H1 (cell line): ENCODE data around the gene RELL2. TPM values are rescaled to one million over a fixed set of nuclear protein-coding genes. Genes with fewer than 3 reads are reported as not detected.

Source experiments
- CTCF ChIA-PET: fragments of 300-600 bp; sonication (Branson Sonifier 250); formaldehyde crosslinking; loops from one replicate; lab custom pipeline; 2021; ENCODE audit not compliant: partially characterized antibody; lab: Charles Lee
- POLR2A ChIA-PET: fragments of 300-600 bp; sonication (Branson Sonifier 250); formaldehyde crosslinking; loops from one replicate; lab custom pipeline; 2021; ENCODE audit warnings: inconsistent platforms; ENCODE audit not compliant: partially characterized antibody; lab: Charles Lee
- DNase-seq, 2 experiments: peaks; one replicate each; pipeline versions ENCODE4 v3.0.0 to v3.0.0-alpha.2; 2010 to 2022; ENCODE audit warnings: low spot score in 2 of 2, low read depth in 1 of 2, mixed read lengths in 1 of 2
- FAIRE-seq: peaks from 2 replicates; lab custom pipeline; 2011; peaks lifted over from hg19 to GRCh38; lab: Jason Lieb, UNC
- H2AFZ ChIP-seq: 2 replicates; pipeline ENCODE4 v1.8.1; 2012; ENCODE audit warnings: low read length, inconsistent platforms
- H2AK5ac ChIP-seq: 2 replicates; pipeline ENCODE4 v1.6.1; 2013; ENCODE audit warnings: low read depth, low read length
- H2BK120ac ChIP-seq: replicated peaks from 2 replicates; pipeline ENCODE3; 2013; ENCODE audit warnings: low read depth, low read length, inconsistent platforms
- H2BK12ac ChIP-seq: 2 replicates; pipeline ENCODE4 v1.6.1; 2013; ENCODE audit warnings: low read depth, low read length
- H2BK15ac ChIP-seq: 2 replicates; pipeline ENCODE4 v1.6.1; 2013; ENCODE audit warnings: low read length
- H2BK20ac ChIP-seq: 2 replicates; pipeline ENCODE4 v1.6.1; 2013; ENCODE audit warnings: low read length
- H2BK5ac ChIP-seq: 2 replicates; pipeline ENCODE4 v1.6.1; 2013; ENCODE audit warnings: low read depth, low read length
- H3K14ac ChIP-seq: 2 replicates; pipeline ENCODE4 v1.6.1; 2013; ENCODE audit warnings: inconsistent platforms; ENCODE audit not compliant: insufficient read length
- H3K18ac ChIP-seq: 2 replicates; pipeline ENCODE4 v1.6.1; 2013; ENCODE audit warnings: low read length; ENCODE audit errors: extremely low read depth
- H3K23ac ChIP-seq: 2 replicates; pipeline ENCODE4 v1.6.1; 2013; ENCODE audit warnings: inconsistent platforms; ENCODE audit not compliant: insufficient read length
- H3K23me2 ChIP-seq: 2 replicates; pipeline ENCODE4 v1.6.1; 2013; ENCODE audit warnings: low read depth, low read length
- H3K27ac ChIP-seq: 2 replicates; pipeline ENCODE4 v1.6.1; 2011; ENCODE audit warnings: low read depth, low read length, inconsistent platforms
- H3K27me3 ChIP-seq, 4 experiments: replicated peaks in 1 of 4; 1 replicate in 1 of 4; 2 replicates in 3 of 4; pipeline versions ENCODE4 v1.6.1 to v1.8.1; 2011 to 2013; ENCODE audit warnings: low read length in 3 of 4, mild to moderate bottlenecking in 3 of 4, inconsistent platforms in 2 of 4, mixed read lengths in 2 of 4, moderate library complexity in 1 of 4; ENCODE audit not compliant: control insufficient read depth in 3 of 4, insufficient read depth in 3 of 4; ENCODE audit errors: extremely low read depth in 1 of 4
- H3K36me3 ChIP-seq, 4 experiments: 2 replicates each; pipeline versions ENCODE4 v1.6.1 to v1.8.1; 2011 to 2013; ENCODE audit warnings: mild to moderate bottlenecking in 4 of 4, low read length in 3 of 4, moderate library complexity in 2 of 4, control low read depth in 1 of 4, inconsistent platforms in 1 of 4; ENCODE audit not compliant: insufficient read depth in 4 of 4, control insufficient read depth in 2 of 4
- H3K4ac ChIP-seq: replicated peaks from 2 replicates; pipeline ENCODE3; 2013; ENCODE audit warnings: low read length, low read depth, mixed read lengths, inconsistent platforms; ENCODE audit not compliant: insufficient read length
- H3K4me1 ChIP-seq, 4 experiments: replicated peaks in 1 of 4; 1 replicate in 1 of 4; 2 replicates in 3 of 4; pipeline versions ENCODE4 v1.6.1 to v1.8.1; 2011 to 2013; ENCODE audit warnings: low read length in 3 of 4, inconsistent platforms in 2 of 4, mixed read lengths in 1 of 4; ENCODE audit not compliant: insufficient read depth in 4 of 4, control insufficient read depth in 3 of 4
- H3K4me2 ChIP-seq, 2 experiments: 2 replicates each; pipeline versions ENCODE4 v1.6.1 to v1.8.1; 2011 to 2013; ENCODE audit warnings: low read depth in 2 of 2, low read length in 2 of 2, control low read depth in 1 of 2, inconsistent platforms in 1 of 2, mild to moderate bottlenecking in 1 of 2; ENCODE audit not compliant: insufficient read depth in 1 of 2
- H3K4me3 ChIP-seq, 4 experiments: fragments of 200-600, 300-600 bp in 1 of 4; sonication (generic), shearing (Covaris generic), sonication (Bioruptor Twin) in 1 of 4; 2 replicates each; pipeline versions ENCODE4 v1.5.1 to v1.8.1; 2011 to 2016; ENCODE audit warnings: low read length in 4 of 4, low read depth in 3 of 4, control low read depth in 2 of 4, inconsistent platforms in 2 of 4, mild to moderate bottlenecking in 2 of 4, mixed read lengths in 1 of 4, moderate library complexity in 1 of 4; ENCODE audit not compliant: insufficient read depth in 2 of 4; ENCODE audit errors: extremely low read depth in 1 of 4
- H3K56ac ChIP-seq: replicated peaks from 2 replicates; pipeline ENCODE3; 2013; ENCODE audit warnings: low read depth, mild to moderate bottlenecking, mixed read lengths, low read length, inconsistent platforms; ENCODE audit not compliant: insufficient read length
- H3K79me1 ChIP-seq: 2 replicates; pipeline ENCODE4 v1.6.1; 2013; ENCODE audit warnings: low read depth, low read length, control low read depth
- H3K79me2 ChIP-seq, 2 experiments: 2 replicates each; pipeline versions ENCODE4 v1.6.1 to v1.8.1; 2012 to 2013; ENCODE audit warnings: low read length in 2 of 2, mild to moderate bottlenecking in 2 of 2, inconsistent platforms in 1 of 2; ENCODE audit not compliant: insufficient read depth in 2 of 2, control insufficient read depth in 1 of 2
- H3K9ac ChIP-seq, 4 experiments: replicated peaks in 1 of 4; 1 replicate in 1 of 4; 2 replicates in 3 of 4; pipeline versions ENCODE4 v1.6.1 to v1.8.1; 2011 to 2013; ENCODE audit warnings: low read depth in 3 of 4, low read length in 3 of 4, control low read depth in 2 of 4, mild to moderate bottlenecking in 2 of 4, moderate library complexity in 2 of 4, inconsistent platforms in 1 of 4; ENCODE audit errors: extremely low read depth in 1 of 4
- H3K9me3 ChIP-seq, 2 experiments: 2 replicates each; pipeline versions ENCODE4 v1.6.1 to v1.8.1; 2012 to 2013; ENCODE audit warnings: mild to moderate bottlenecking in 2 of 2, moderate library complexity in 2 of 2, control low read depth in 1 of 2, inconsistent platforms in 1 of 2, low read depth in 1 of 2, low read length in 1 of 2, mixed read lengths in 1 of 2; ENCODE audit not compliant: insufficient read depth in 2 of 2
- H4K20me1 ChIP-seq, 2 experiments: replicated peaks in 1 of 2; 2 replicates each; pipeline versions ENCODE3 to v1.8.1; 2011 to 2013; ENCODE audit warnings: inconsistent platforms in 2 of 2, low read length in 2 of 2, mild to moderate bottlenecking in 1 of 2; ENCODE audit not compliant: insufficient read depth in 2 of 2, control insufficient read depth in 1 of 2
- H4K5ac ChIP-seq: 2 replicates; pipeline ENCODE4 v1.6.1; 2013; ENCODE audit warnings: low read length, low read depth, mixed read lengths, inconsistent platforms; ENCODE audit not compliant: insufficient read length
- H4K8ac ChIP-seq: 2 replicates; pipeline ENCODE4 v1.8.0; 2013; ENCODE audit warnings: mild to moderate bottlenecking, moderate library complexity, low read length, inconsistent platforms; ENCODE audit not compliant: insufficient read depth; ENCODE audit errors: extremely low read depth
- H4K91ac ChIP-seq: replicated peaks from 2 replicates; pipeline ENCODE3; 2013; ENCODE audit warnings: low read length, mixed read lengths, inconsistent platforms; ENCODE audit not compliant: insufficient read length
- CBX8 ChIP-seq: fragments of 300-800, 300-1000 bp; sonication (generic); IDR thresholded peaks from 2 replicates; pipeline ENCODE4 v1.7.1; 2016; ENCODE audit warnings: low read depth, low read length, borderline replicate concordance
- EP300 ChIP-seq, 2 experiments: IDR thresholded peaks; 1 replicate in 1 of 2; 2 replicates in 1 of 2; pipeline ENCODE4 v1.6.1; 2011 to 2012; ENCODE audit warnings: low read depth in 2 of 2, low read length in 2 of 2, mild to moderate bottlenecking in 2 of 2, borderline replicate concordance in 1 of 2, inconsistent platforms in 1 of 2, moderate library complexity in 1 of 2
- GTF2F1 ChIP-seq: IDR thresholded peaks from 2 replicates; pipeline ENCODE4 v1.6.1; 2012; ENCODE audit warnings: low read depth, low read length, improper control_type of control experiment, borderline replicate concordance
- HDAC2 ChIP-seq, 2 experiments: fragments of 300-600 bp in 1 of 2; sonication (generic) in 1 of 2; IDR thresholded peaks; 2 replicates each; pipeline ENCODE4 v1.6.1; 2011 to 2012; ENCODE audit warnings: low read depth in 2 of 2, low read length in 2 of 2, mild to moderate bottlenecking in 2 of 2, moderate library complexity in 2 of 2, borderline replicate concordance in 1 of 2, inconsistent platforms in 1 of 2
- JUND ChIP-seq: IDR thresholded peaks from 2 replicates; pipeline ENCODE4 v1.6.1; 2011; ENCODE audit warnings: mild to moderate bottlenecking, improper control_type of control experiment, low read length
- POLR2A ChIP-seq, 2 experiments: IDR thresholded peaks; 1 replicate in 1 of 2; 2 replicates in 1 of 2; pipeline ENCODE4 v1.6.1; 2011; ENCODE audit warnings: low read depth in 2 of 2, low read length in 2 of 2, mild to moderate bottlenecking in 2 of 2; ENCODE audit errors: control extremely low read depth in 1 of 2
- POU5F1 ChIP-seq: IDR thresholded peaks from 2 replicates; pipeline ENCODE4 v1.6.1; 2011; ENCODE audit warnings: low read depth, mild to moderate bottlenecking, low read length, moderate library complexity
- RAD21 ChIP-seq, 2 experiments: IDR thresholded peaks in 1 of 2; conservative IDR thresholded peaks in 1 of 2; 2 replicates each; pipeline ENCODE4 v1.6.1; 2011; ENCODE audit warnings: low read depth in 2 of 2, low read length in 2 of 2, improper control_type of control experiment in 1 of 2, inconsistent platforms in 1 of 2, mild to moderate bottlenecking in 1 of 2, moderate library complexity in 1 of 2
- RNF2 ChIP-seq: fragments of 200-900, 300-1000 bp; sonication (generic); IDR thresholded peaks from 2 replicates; pipeline ENCODE4 v1.7.1; 2016; ENCODE audit warnings: borderline replicate concordance, low read depth, mild to moderate bottlenecking, antibody characterized with exemption, low read length; ENCODE audit not compliant: poor library complexity, severe bottlenecking; ENCODE audit errors: missing control alignments
- TBP ChIP-seq: IDR thresholded peaks from 2 replicates; pipeline ENCODE4 v1.6.1; 2011; ENCODE audit warnings: low read depth, low read length, improper control_type of control experiment
- TCF12 ChIP-seq: IDR thresholded peaks from 2 replicates; pipeline ENCODE4 v1.6.1; 2011; ENCODE audit warnings: low read depth, mild to moderate bottlenecking, low read length
- WGBS, 2 experiments: shearing (Covaris generic) in 1 of 2; methylation state at CpG; one replicate each; pipeline versions ENCODE4 v1.1.6 to v1.1.7; 2013 to 2015; ENCODE audit warnings: low lambda C conversion rate in 2 of 2, mixed read lengths in 2 of 2, inconsistent platforms in 1 of 2, low coverage in 1 of 2, missing lambda C conversion rate in 1 of 2; ENCODE audit not compliant: insufficient replicate concordance in 2 of 2, insufficient coverage in 1 of 2, insufficient read length in 1 of 2; ENCODE audit errors: extremely low coverage in 1 of 2, missing lambda C conversion rate in 1 of 2; 5-methylcytosine and 5-hydroxymethylcytosine counted together
- polyA plus RNA-seq, 7 experiments: library from polyadenylated mRNA; depleted of rRNA in 3 of 7; stranded (reverse) in 5 of 7; unstranded in 2 of 7; fragments of >200 nt in 5 of 7; fragments of 200-250 nt in 2 of 7; gene quantifications; 1 replicate in 5 of 7; 2 replicates in 1 of 7; 4 replicates in 1 of 7; pipeline versions ENCODE4 v1.2.1 to v1.2.3, GENCODE V29; 2011 to 2013; ENCODE audit warnings: missing spikeins in 2 of 7, mixed read lengths in 2 of 7
- total RNA-seq: library from RNA; stranded (reverse); fragmentation: NEBNext Ultra II Directional; extraction: Animal tissue kit (Norgen Biotek cat#: 25700); gene quantifications from 2 replicates; pipeline ENCODE4 v1.2.1, GENCODE V29; 2021

The RELL2 gene
- total and polyA plus RNA-seq, 2 of the 8 experiments (the other 6 are each of a cell fraction or from before 2014, with no cell fraction given): 18.6 to 23.7 TPM

- Histone ChIP-seq H2BK20ac (peak overlapping the region; percentile 72; the same call in 1 of the 2 replicates), H2AFZ (no peak overlapping the region), H3K4ac (peak overlapping the region; percentile 57), H4K91ac (peak overlapping the region; percentile 85), H3K9me3 (no peaks in the 10 kb centered on the region), H3K56ac (no peak overlapping the region), H4K20me1 (peaks cover 0 to 6% of the 10 kb centered on the region in 2 experiments), H3K14ac (no peak overlapping the region), H3K23me2 (peaks cover 1% of the 10 kb centered on the region; the same call in 1 of the 2 replicates), H2BK120ac (peak overlapping the region; percentile 88), H2BK15ac (0 out of 2 replicates have a peak overlapping the region, but pooled peaks have one; percentile 46), H3K36me3 (peaks cover 4 to 19% (median 15%) of the 10 kb centered on the region in 4 experiments; a peak in 7 of 8 replicates), H3K27me3 (no peaks in the 10 kb centered on the region), H4K5ac (peak overlapping the region; percentile 39), H3K4me1 (peaks cover 2 to 14% (median 8%) of the 10 kb centered on the region in 4 experiments; a peak in 6 of 7 replicates), H3K4me2 (peak overlapping the region; percentile 37 to 39; a peak in 3 of 4 replicates), H4K8ac (no peak overlapping the region), H3K23ac (no peak overlapping the region), H3K18ac (peak overlapping the region; percentile 88), H2AK5ac (peak overlapping the region; percentile 85; the same call in 1 of the 2 replicates), H2BK12ac (peak overlapping the region; percentile 77; the same call in 1 of the 2 replicates), H3K79me1 (no peaks in the 10 kb centered on the region), H3K79me2 (peaks cover 0 to 4% of the 10 kb centered on the region in 2 experiments; a peak in 1 of 4 replicates), H3K9ac (no peak overlapping the region; a peak in 1 of 7 replicates), H3K4me3 (peak overlapping the region in 1 of 4 experiments; percentile 5; a peak in 3 of 8 replicates), H2BK5ac (peak overlapping the region; percentile 93; the same call in 1 of the 2 replicates), H3K27ac (no peak overlapping the region)
- DNase-seq (peak in 1 of 2 experiments; percentile 77), FAIRE-seq (peak; percentile 99)
- POLR2A ChIA-PET: interaction anchor here (0.7 to 1.2 kb wide), 2 partner anchors 37 to 137 kb away, joined by 3 to 4 read pairs; no protein-coding TSS in a partner anchor
- WGBS, 2 experiments: 28% methylated on average over 5 of the region's 5 CpGs; no CpG with 5 or more reads in 1 of the 2 experiments
- CTCF ChIA-PET: interaction anchor here (7.3 to 11.0 kb wide), 2 partner anchors 7 to 19 kb away, joined by 59 to 137 read pairs; no protein-coding TSS in a partner anchor
- no peak for TF ChIP-seq CBX8
- no peak for TF ChIP-seq GTF2F1
- peak in 1 of 2 experiments; percentile 68; a peak in 1 of 3 replicates for TF ChIP-seq EP300 (IDR thresholded peaks at IDR 0.05; ENCODE audit: borderline replicate concordance in 1 of 2, low read depth in 2 of 2, low read length in 2 of 2)
- TF ChIP-seq TBP: no peak
- TF ChIP-seq RNF2: no peak
- peak in 1 of 2 experiments; percentile 29; a peak in 2 of 3 replicates for TF ChIP-seq POLR2A (IDR thresholded peaks at IDR 0.05; ENCODE audit: control extremely low read depth in 1 of 2, low read depth in 2 of 2, low read length in 2 of 2)
- TF ChIP-seq TCF12: peak; percentile 85; the same call in 1 of the 2 replicates
- 0 out of 4 replicates have a peak, but pooled peaks of 1 of the 2 experiments have one; percentile 72 for TF ChIP-seq HDAC2 (IDR thresholded peaks at IDR 0.05; ENCODE audit: borderline replicate concordance in 1 of 2, low read depth in 2 of 2, low read length in 2 of 2)
- TF ChIP-seq RAD21 (IDR thresholded peaks at IDR 0.05 in 1 of 2, conservative IDR thresholded peaks at IDR 0.05 in 1 of 2; ENCODE audit: low read depth in 2 of 2, low read length in 2 of 2): no peak
- peak; percentile 62; the same call in 1 of the 2 replicates for TF ChIP-seq POU5F1
- TF ChIP-seq JUND: 0 out of 2 replicates have a peak, but pooled peaks have one; percentile 40
Observed at GRCh38 chr5:141674747-141675146, 38.0 kb downstream of the RELL2 start.
